ENCODE results near the gene MATN4.

The MATN4 gene

GRCh38 chr20:45347936-45348778 lies 40.1 kb upstream of the MATN4 start, which contains the start of gene SDC4:
Gene SDC4 (minus strand): TSS chr20:45348424. CDS start chr20:45348384, 40 bp downstream.
- Histone ChIP-seq H3K9ac (peak within 1 kb of the TSS; percentile 51 to 76 (median 71); a peak in 21 of 22 replicates), H3K27me3 (peaks cover 0 to 24% (median 17%) of the 10 kb centered on the region in 11 experiments; a peak in 16 of 22 replicates), H4K20me1 (peaks cover 0 to 15% (median 0%) of the 10 kb centered on the region in 11 experiments; a peak in 6 of 22 replicates), H3K4me2 (peak within 1 kb of the TSS; percentile 88 to 97 (median 96)), H3K4me3 (peak within 1 kb of the TSS; percentile 54 to 72 (median 62)), H3K27ac (peak within 1 kb of the TSS in 10 of 11 experiments; percentile 20 to 65 (median 54); a peak in 18 of 22 replicates), H3K4me1 (peaks cover 47 to 54% (median 50%) of the 10 kb centered on the region in 10 experiments), H3K9me3 (replicated peaks in 1 of 11) (no peaks in the 10 kb centered on the region), H3K36me3 (no peaks in the 10 kb centered on the region)
- TF ChIP-seq Cebpa-rat (IDR thresholded peaks at IDR 0.05), result no peak

DNA sequence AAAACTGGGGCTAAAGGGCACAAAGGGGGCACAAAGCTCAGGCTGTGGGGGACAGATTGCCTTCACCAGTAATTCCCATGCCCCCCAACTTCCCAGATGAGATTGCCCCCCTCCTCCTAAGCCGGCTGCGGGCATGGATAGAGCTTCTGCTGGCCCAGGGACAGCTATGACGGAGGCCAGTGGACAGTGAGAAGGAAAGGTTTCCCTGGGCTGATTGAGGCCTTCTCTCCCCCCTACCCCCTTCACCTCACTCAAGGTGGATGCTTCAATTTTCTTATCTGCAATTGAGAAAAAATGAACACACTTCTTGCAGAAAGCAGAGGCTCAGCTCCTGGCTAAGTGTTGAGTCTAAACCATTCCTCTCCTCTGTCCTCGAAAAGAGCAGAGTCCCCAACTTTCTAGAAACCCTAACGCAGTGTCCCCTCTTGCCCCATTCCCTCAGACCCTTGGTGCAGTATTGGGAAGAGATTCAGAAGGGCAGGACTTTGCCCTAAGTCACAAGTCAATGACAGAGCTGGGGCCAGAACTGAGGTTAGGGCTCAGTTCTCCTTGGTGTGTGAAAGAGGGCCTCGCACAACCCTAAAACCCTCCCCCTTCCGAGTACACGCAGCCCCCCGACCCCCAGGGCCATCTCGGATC lies 39.3 kb upstream of the MATN4 start:
- Histone ChIP-seq H3K4me2 (peak overlapping the region; percentile 88 to 97 (median 96)), H3K27ac (peak overlapping the region in 10 of 11 experiments; percentile 20 to 65 (median 54); a peak in 18 of 22 replicates), H4K20me1 (peaks cover 0 to 15% (median 0%) of the 10 kb centered on the region in 11 experiments; a peak in 6 of 22 replicates), H3K4me3 (peak overlapping the region; percentile 54 to 72 (median 62)), H3K9ac (peak overlapping the region; percentile 51 to 76 (median 71); a peak in 21 of 22 replicates), H3K36me3 (no peaks in the 10 kb centered on the region), H3K27me3 (peaks cover 0 to 24% (median 17%) of the 10 kb centered on the region in 11 experiments; a peak in 16 of 22 replicates), H3K9me3 (replicated peaks in 1 of 11) (no peaks in the 10 kb centered on the region), H3K4me1 (peaks cover 49 to 58% (median 51%) of the 10 kb centered on the region in 10 experiments)
- no peak for TF ChIP-seq Cebpa-rat (IDR thresholded peaks at IDR 0.05)

DNA sequence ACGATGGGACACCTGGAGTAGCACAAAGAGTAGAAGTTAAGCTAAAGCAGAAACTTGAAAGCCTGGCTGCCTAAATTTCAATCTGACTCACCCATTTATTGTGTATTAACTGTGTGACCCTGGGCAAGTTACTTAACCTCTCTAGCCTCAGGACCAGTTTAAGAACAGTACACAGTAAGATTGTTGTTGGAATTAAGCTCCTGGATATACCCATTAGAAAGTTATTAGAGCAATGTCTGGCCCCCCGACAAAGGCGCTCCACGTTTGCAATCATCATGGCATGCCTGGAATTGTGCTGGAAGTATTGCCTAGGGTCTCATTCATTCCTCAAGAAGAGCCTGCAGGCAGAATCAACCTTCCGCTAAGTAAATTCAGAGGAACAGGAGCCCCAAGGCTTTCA lies 38.8 kb upstream of the MATN4 start:
- Histone ChIP-seq H3K9me3 (replicated peaks in 1 of 11) (no peaks in the 10 kb centered on the region), H3K27me3 (peaks cover 0 to 24% (median 17%) of the 10 kb centered on the region in 11 experiments; a peak in 16 of 22 replicates), H4K20me1 (peaks cover 0 to 15% (median 0%) of the 10 kb centered on the region in 11 experiments; a peak in 6 of 22 replicates), H3K36me3 (no peaks in the 10 kb centered on the region), H3K9ac (peak overlapping the region in 9 of 11 experiments; percentile 61 to 76 (median 72); a peak in 13 of 22 replicates), H3K4me2 (peak overlapping the region; percentile 88 to 97 (median 96)), H3K4me1 (peaks cover 49 to 63% (median 52%) of the 10 kb centered on the region in 10 experiments), H3K4me3 (peak overlapping the region in 7 of 10 experiments; percentile 60 to 72 (median 62); a peak in 8 of 20 replicates), H3K27ac (peak overlapping the region in 1 of 11 experiments; percentile 50; a peak in 1 of 22 replicates)
- TF ChIP-seq Cebpa-rat (IDR thresholded peaks at IDR 0.05), result no peak

DNA sequence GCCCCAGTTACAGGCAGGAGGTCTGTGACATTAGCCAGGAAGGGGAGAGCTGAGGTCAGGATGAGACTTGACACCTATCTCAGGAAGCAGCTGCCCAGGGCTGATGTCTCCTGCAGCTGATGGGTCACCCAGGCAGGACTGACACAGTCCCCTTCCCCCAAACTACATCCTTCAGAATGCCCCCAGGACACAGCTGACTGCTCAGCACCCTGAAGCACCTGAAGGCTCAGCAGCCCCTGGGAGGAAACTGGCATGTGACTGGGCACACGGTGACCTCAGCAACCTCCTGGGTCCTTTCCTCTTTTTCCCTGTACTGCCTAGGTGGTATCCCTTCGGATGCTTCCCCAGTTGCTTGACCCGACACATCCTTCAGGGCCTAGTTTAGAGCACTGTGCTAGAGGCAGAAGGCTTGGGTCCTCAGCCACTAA lies 38.2 kb upstream of the MATN4 start:
- peaks cover 49 to 64% (median 53%) of the 10 kb centered on the region in 10 experiments for H3K4me1 ChIP-seq
- H3K4me3 ChIP-seq, result peak overlapping the region in 2 of 10 experiments; percentile 4 to 62; a peak in 1 of 20 replicates

DNA sequence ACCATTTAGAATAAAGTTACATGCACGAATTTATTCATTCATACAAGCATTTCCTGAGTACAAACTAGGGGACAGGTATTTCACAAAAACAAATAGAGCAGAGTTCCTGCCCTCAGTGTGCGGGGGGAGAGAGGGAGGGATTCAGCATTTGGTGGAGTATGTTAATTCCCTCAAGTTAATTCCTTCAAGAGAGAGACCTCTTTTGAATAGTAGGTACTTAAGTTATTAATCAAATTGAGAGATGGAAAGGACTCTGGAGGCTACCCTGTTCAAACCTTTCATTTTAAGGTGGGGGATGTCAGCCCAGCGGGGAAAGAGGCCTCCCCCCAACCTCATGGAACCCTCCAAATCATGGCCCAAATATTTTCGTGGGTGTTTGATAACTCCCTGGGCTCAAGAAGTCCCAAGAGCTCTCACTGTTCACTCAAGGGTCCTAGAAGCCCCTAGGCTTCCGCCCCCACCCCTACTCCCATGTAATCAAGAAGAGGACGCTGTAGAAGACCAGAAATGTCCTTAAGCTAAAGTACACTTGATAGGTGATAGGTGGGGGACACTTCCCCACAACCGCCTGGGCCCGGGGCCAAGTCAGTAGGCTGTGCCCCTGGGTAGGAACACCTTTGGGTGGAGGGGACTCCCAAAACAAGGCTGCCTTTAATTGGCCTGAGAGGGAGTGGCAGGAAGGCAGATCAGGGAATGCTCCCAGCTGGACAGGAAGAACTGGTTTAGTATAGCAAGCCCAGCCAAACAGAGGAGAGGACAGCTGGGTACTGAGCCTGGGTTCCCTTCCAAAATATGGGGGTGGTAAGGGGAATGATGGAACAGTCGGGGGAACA lies 37.2 kb upstream of the MATN4 start:
- H3K27ac ChIP-seq, result peak overlapping the region in 4 of 11 experiments; percentile 31 to 58 (median 44); a peak in 8 of 22 replicates
- no peak for TF ChIP-seq Cebpa-rat (IDR thresholded peaks at IDR 0.05)
- H3K4me1 ChIP-seq, result peaks cover 49 to 64% (median 53%) of the 10 kb centered on the region in 10 experiments
- H3K36me3 ChIP-seq, result no peaks in the 10 kb centered on the region
- peaks cover 0 to 24% (median 17%) of the 10 kb centered on the region in 11 experiments; a peak in 16 of 22 replicates for H3K27me3 ChIP-seq
- H3K4me3 ChIP-seq, result no peak overlapping the region
- H4K20me1 ChIP-seq, result peaks cover 0 to 15% (median 0%) of the 10 kb centered on the region in 11 experiments; a peak in 7 of 22 replicates
- peak overlapping the region; percentile 88 to 97 (median 96) for H3K4me2 ChIP-seq
- no peaks in the 10 kb centered on the region for H3K9me3 ChIP-seq (replicated peaks in 1 of 11)
- peak overlapping the region in 2 of 11 experiments; percentile 27 to 32; a peak in 5 of 22 replicates for H3K9ac ChIP-seq

More for the DNA sequence above, 38.2 kb upstream of the MATN4 start:
- TF ChIP-seq Cebpa-rat (IDR thresholded peaks at IDR 0.05), result no peak
- peak overlapping the region; percentile 88 to 97 (median 96) for H3K4me2 ChIP-seq
- no peaks in the 10 kb centered on the region for H3K36me3 ChIP-seq
- peaks cover 0 to 24% (median 17%) of the 10 kb centered on the region in 11 experiments; a peak in 16 of 22 replicates for H3K27me3 ChIP-seq
- H3K9ac ChIP-seq, result peak overlapping the region in 3 of 11 experiments; percentile 4 to 70 (median 32); a peak in 4 of 22 replicates
- H3K9me3 ChIP-seq (replicated peaks in 1 of 11), result no peaks in the 10 kb centered on the region
- H4K20me1 ChIP-seq, result peaks cover 0 to 15% (median 0%) of the 10 kb centered on the region in 11 experiments; a peak in 6 of 22 replicates
- H3K27ac ChIP-seq, result peak overlapping the region in 2 of 11 experiments; percentile 31 to 58; a peak in 3 of 22 replicates

- no peaks in the 10 kb centered on the region for H3K9me3 ChIP-seq (replicated peaks in 1 of 11)
- H3K27ac ChIP-seq, result peak overlapping the region in 9 of 11 experiments; percentile 11 to 63 (median 48); a peak in 13 of 22 replicates
- peak overlapping the region in 1 of 10 experiments; percentile 32; a peak in 4 of 20 replicates for H3K4me3 ChIP-seq
- peaks cover 0 to 21% (median 0%) of the 10 kb centered on the region in 11 experiments; a peak in 7 of 22 replicates for H4K20me1 ChIP-seq
- H3K9ac ChIP-seq, result peak overlapping the region in 2 of 11 experiments; percentile 5 to 36; a peak in 2 of 22 replicates
- H3K4me1 ChIP-seq, result peaks cover 49 to 64% (median 53%) of the 10 kb centered on the region in 10 experiments
- H3K4me2 ChIP-seq, result peak overlapping the region; percentile 88 to 97 (median 96)
- H3K36me3 ChIP-seq, result no peaks in the 10 kb centered on the region
- H3K27me3 ChIP-seq, result peaks cover 0 to 24% (median 17%) of the 10 kb centered on the region in 11 experiments; a peak in 16 of 22 replicates
- TF ChIP-seq Cebpa-rat (IDR thresholded peaks at IDR 0.05), result no peak
Measured at GRCh38 chr20:45344168-45344860, 36.2 kb upstream of the MATN4 start.

All from BLaER1 treated with 17β-estradiol and CSF1 and Interleukin-3, amounts not matched to agents 10 nM and 100 nM (cell line).